SK-N-MC (cell line): Measurements from ENCODE around the gene SNPH.

Experiments
- EZH2 ChIP-seq: fragments of 200-600 bp; sonication (generic); IDR thresholded peaks from one replicate; pipeline ENCODE4 v1.6.1; 2017; ENCODE audit warnings: antibody characterized with exemption
- FOXP2 ChIP-seq: optimal IDR thresholded peaks from 2 replicates; pipeline ENCODE3; 2011; ENCODE audit warnings: mild to moderate bottlenecking, moderate library complexity; ENCODE audit not compliant: insufficient read depth; ENCODE audit errors: extremely low read length, control extremely low read depth
- POLR2AphosphoS5 ChIP-seq: IDR thresholded peaks from 2 replicates; pipeline ENCODE4 v1.6.1; 2012; ENCODE audit warnings: mild to moderate bottlenecking, low read depth, low read length, borderline replicate concordance

DNA sequence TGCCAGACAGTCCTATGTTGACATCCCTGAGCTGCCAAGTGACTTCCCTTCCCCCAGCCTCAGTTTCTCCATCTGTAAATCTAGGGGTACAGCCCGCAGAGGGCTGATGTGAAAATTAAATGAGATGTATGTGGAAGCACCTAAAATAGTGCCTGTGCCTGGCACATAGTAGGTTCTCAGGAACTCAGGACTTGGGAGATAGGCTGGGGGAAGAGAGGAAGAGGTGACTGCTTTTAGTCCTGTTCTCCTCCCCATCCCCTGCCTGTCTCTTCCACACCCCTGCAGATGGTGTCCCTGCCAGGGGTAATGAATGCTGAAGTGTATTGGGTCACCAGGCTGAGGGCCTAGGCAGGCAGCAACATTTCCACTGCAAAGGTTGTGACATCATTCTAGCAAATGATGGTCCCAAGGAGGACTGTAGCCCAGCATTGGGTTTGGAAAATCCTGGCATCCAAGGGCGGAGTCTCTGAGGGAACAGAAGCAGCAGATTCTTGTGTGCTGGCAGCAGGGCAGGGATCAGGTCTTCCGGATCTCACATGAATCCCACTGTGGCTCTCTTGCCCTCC is 1.8 kb downstream of the SNPH start:
- TF ChIP-seq POLR2AphosphoS5 (no peak), EZH2 (no peak), FOXP2 (no peak)
